SK-N-SH (cell line): ENCODE results near the gene ABHD1. TPM values are rescaled to one million over a fixed set of nuclear protein-coding genes. Genes with fewer than 3 reads are reported as not detected.

ENCODE experiments used
- CTCF ChIA-PET: fragments of 300-600, 350-600 bp; formaldehyde crosslinking; extraction: SDS; loops from one replicate; lab custom pipeline; 2021; lab: Yijun Ruan, JAX
- POLR2A ChIA-PET: fragments of 350-600 bp; sonication (Branson Sonifier 250); formaldehyde crosslinking; extraction: SDS; loops from one replicate; lab custom pipeline; 2020; ENCODE audit warnings: antibody characterized with exemption, inconsistent platforms; lab: Yijun Ruan, JAX
- DNase-seq: peaks from one replicate; pipeline ENCODE4 v3.0.0; 2012
- H2AFZ ChIP-seq: fragments of 200-600 bp; sonication (generic); 2 replicates; pipeline ENCODE4 v1.8.1; 2016; ENCODE audit warnings: antibody characterized with exemption, mild to moderate bottlenecking, low read depth
- H3F3A ChIP-seq: fragments of 200-600 bp; sonication (generic); replicated peaks from 2 replicates; pipeline ENCODE3; 2016; ENCODE audit warnings: antibody characterized with exemption, mild to moderate bottlenecking; ENCODE audit not compliant: insufficient read depth
- H3K27ac ChIP-seq, 2 experiments: fragments of 200-500 bp in 1 of 2; fragments of 200-600 bp in 1 of 2; sonication (Bioruptor generic) in 1 of 2; sonication (generic), shearing (Covaris generic) in 1 of 2; 2 replicates each; pipeline versions ENCODE4 v1.5.1 to v1.6.1; 2014 to 2016; ENCODE audit warnings: low read depth in 2 of 2, inconsistent platforms in 1 of 2, low read length in 1 of 2, mild to moderate bottlenecking in 1 of 2, mixed read lengths in 1 of 2
- H3K27me3 ChIP-seq: fragments of 200-600 bp; sonication (generic), shearing (Covaris generic); 2 replicates; pipeline ENCODE4 v1.6.1; 2016; ENCODE audit warnings: mixed run types; ENCODE audit not compliant: insufficient read depth
- H3K36me3 ChIP-seq, 2 experiments: fragments of 200-500 bp in 1 of 2; fragments of 200-600 bp in 1 of 2; sonication (Bioruptor generic) in 1 of 2; sonication (generic) in 1 of 2; replicated peaks in 1 of 2; 2 replicates each; pipeline versions ENCODE3 to v1.5.1; 2014 to 2016; ENCODE audit warnings: low read length in 1 of 2, mild to moderate bottlenecking in 1 of 2; ENCODE audit not compliant: insufficient read depth in 2 of 2, control insufficient read depth in 1 of 2
- H3K4me1 ChIP-seq, 2 experiments: fragments of 200-500 bp in 1 of 2; fragments of 200-600 bp in 1 of 2; sonication (Bioruptor generic) in 1 of 2; sonication (generic), shearing (Covaris generic) in 1 of 2; 2 replicates each; pipeline versions ENCODE4 v1.5.1 to v1.6.1; 2014 to 2016; ENCODE audit warnings: low read depth in 1 of 2, low read length in 1 of 2, mixed run types in 1 of 2; ENCODE audit not compliant: insufficient read depth in 2 of 2, control insufficient read depth in 1 of 2
- H3K4me2 ChIP-seq: fragments of 200-600 bp; sonication (generic), shearing (Covaris generic); 2 replicates; pipeline ENCODE4 v1.6.1; 2017; ENCODE audit warnings: mixed run types
- H3K4me3 ChIP-seq, 2 experiments: fragments of 200-500 bp in 1 of 2; fragments of 200-600 bp in 1 of 2; sonication (Bioruptor generic) in 1 of 2; sonication (generic), shearing (Covaris generic) in 1 of 2; 2 replicates each; pipeline versions ENCODE4 v1.5.1 to v1.8.1; 2014 to 2016; ENCODE audit warnings: low read depth in 2 of 2, inconsistent platforms in 1 of 2, low read length in 1 of 2, mild to moderate bottlenecking in 1 of 2, mixed read lengths in 1 of 2, moderate library complexity in 1 of 2
- H3K79me2 ChIP-seq: fragments of 200-600 bp; sonication (generic); 2 replicates; pipeline ENCODE4 v1.8.1; 2017; ENCODE audit warnings: mild to moderate bottlenecking; ENCODE audit not compliant: insufficient read depth
- H3K9ac ChIP-seq: fragments of 200-600 bp; sonication (generic); 2 replicates; pipeline ENCODE4 v1.6.1; 2017; ENCODE audit warnings: mixed run types
- H3K9me2 ChIP-seq: fragments of 200-600 bp; sonication (generic); 2 replicates; pipeline ENCODE4 v1.6.1; 2017; ENCODE audit warnings: mixed run types
- H3K9me3 ChIP-seq: fragments of 200-600 bp; sonication (generic); 2 replicates; pipeline ENCODE4 v1.6.1; 2017; ENCODE audit warnings: mixed run types, mild to moderate bottlenecking, moderate library complexity
- H4K20me1 ChIP-seq: fragments of 200-600 bp; sonication (generic); 2 replicates; pipeline ENCODE4 v1.6.1; 2017; ENCODE audit warnings: mild to moderate bottlenecking, mixed run types; ENCODE audit not compliant: insufficient read depth
- CHD2 ChIP-seq: fragments of 150-350 bp; IDR thresholded peaks from 2 replicates; pipeline ENCODE4 v1.6.1; 2018; ENCODE audit warnings: low read length; ENCODE audit not compliant: partially characterized antibody
- EP300 ChIP-seq, 2 experiments: IDR thresholded peaks; 2 replicates each; pipeline versions ENCODE4 v1.4.0 to v1.6.1; 2012; ENCODE audit warnings: borderline replicate concordance in 1 of 2, low read depth in 1 of 2, low read length in 1 of 2
- FOXM1 ChIP-seq: IDR thresholded peaks from 2 replicates; pipeline ENCODE4 v1.4.0; 2012; ENCODE audit warnings: low read depth, mild to moderate bottlenecking
- MXI1 ChIP-seq: IDR thresholded peaks from 2 replicates; pipeline ENCODE4 v1.6.1; 2012; ENCODE audit warnings: mild to moderate bottlenecking, low read depth, low read length, improper control_type of control experiment
- RAD21 ChIP-seq: IDR thresholded peaks from 2 replicates; pipeline ENCODE4 v1.6.1; 2012; ENCODE audit warnings: mild to moderate bottlenecking, low read length
- SMC3 ChIP-seq: IDR thresholded peaks from 2 replicates; pipeline ENCODE4 v1.6.1; 2012; ENCODE audit warnings: low read depth, low read length, improper control_type of control experiment
- TCF12 ChIP-seq: IDR thresholded peaks from 2 replicates; pipeline ENCODE4 v1.4.0; 2012
- ZBTB33 ChIP-seq: IDR thresholded peaks from 2 replicates; pipeline ENCODE4 v1.4.0; 2012; ENCODE audit warnings: low read depth, borderline replicate concordance
- WGBS: methylation state at CpG from one replicate; pipeline ENCODE4 v1.1.6; 2017; ENCODE audit warnings: low lambda C conversion rate; 5-methylcytosine and 5-hydroxymethylcytosine counted together
- polyA plus RNA-seq, 3 experiments: library from polyadenylated mRNA; depleted of rRNA; stranded (reverse); fragments of >200 nt; gene quantifications; 2 replicates each; pipeline ENCODE4 v1.2.3, GENCODE V29; 2012

The ABHD1 gene
- polyA plus RNA-seq, 1 of the 3 experiments (the other 2 are of a cell fraction) = 3.3 TPM

GRCh38 chr2:27086724-27087593 lies 36.7 kb upstream of the ABHD1 start, which contains the start of gene KHK:
TSS of gene KHK (plus strand) at chr2:27086772. CDS start at chr2:27087260, 488 bp downstream.
- Histone ChIP-seq H3K9ac (peak within 1 kb of the TSS; percentile 61), H3K27me3 (no peaks in the 10 kb centered on the region), H3K9me2 (no peaks in the 10 kb centered on the region), H4K20me1 (peaks cover 10% of the 10 kb centered on the region; the same call in 1 of the 2 replicates), H3K4me1 (peaks cover 6 to 38% of the 10 kb centered on the region in 2 experiments; a peak in 3 of 4 replicates), H3K27ac (peak within 1 kb of the TSS; percentile 37 to 89; a peak in 3 of 4 replicates), H3K79me2 (peaks cover under 1% of the 10 kb centered on the region; the same call in 1 of the 2 replicates), H2AFZ (peak within 1 kb of the TSS; percentile 74; the same call in 1 of the 2 replicates), H3F3A (peaks cover 7% of the 10 kb centered on the region), H3K36me3 (peaks cover 4 to 31% of the 10 kb centered on the region in 2 experiments), H3K4me3 (peak within 1 kb of the TSS; percentile 65 to 75), H3K9me3 (no peaks in the 10 kb centered on the region), H3K4me2 (peak within 1 kb of the TSS; percentile 89)
- peak; percentile 90 for DNase-seq
- 20% methylated on average over 34 of the region's 54 CpGs for WGBS
- ChIA-PET POLR2A (interaction anchor here (0.7 to 4.8 kb wide), 18 partner anchors 8 to 238 kb away, joined by 3 to 36 read pairs (median 4); partner anchors contain the start of genes ABHD1, AGBL5, EMILIN1 and OST4), CTCF (interaction anchor here (0.6 to 14.6 kb wide), 32 partner anchors 8 to 289 kb away, joined by 3 to 227 read pairs (median 4); partner anchors contain the start of genes ABHD1, AGBL5, OST4 and TMEM214)
- TF ChIP-seq SMC3 = no peak
- TF ChIP-seq MXI1 = peak; percentile 59

GRCh38 chr2:27087823-27088410 lies 35.7 kb upstream of the ABHD1 start:
- H3K4me3 ChIP-seq = peak overlapping the region in 1 of 2 experiments; percentile 75; a peak in 1 of 4 replicates
- H3K4me1 ChIP-seq = peaks cover 6 to 32% of the 10 kb centered on the region in 2 experiments; a peak in 3 of 4 replicates
- ChIA-PET CTCF (interaction anchor here (0.6 to 14.6 kb wide), 26 partner anchors 9 to 288 kb away, joined by 3 to 227 read pairs (median 3); partner anchors contain the start of genes AGBL5 and OST4), POLR2A (interaction anchor here (0.6 to 4.8 kb wide), 14 partner anchors 9 to 215 kb away, joined by 3 to 36 read pairs (median 4); partner anchors contain the start of genes AGBL5, EMILIN1, OST4 and PREB)
- H3K9me2 ChIP-seq = no peaks in the 10 kb centered on the region
- no peak overlapping the region for H3K27ac ChIP-seq
- TF ChIP-seq EP300 (IDR thresholded peaks at IDR 0.05; ENCODE audit: borderline replicate concordance in 1 of 2, low read depth in 1 of 2, low read length in 1 of 2) (no peak), RAD21 (no peak)
- H3K9me3 ChIP-seq = no peaks in the 10 kb centered on the region
- H3F3A ChIP-seq = peaks cover 7% of the 10 kb centered on the region
- H3K79me2 ChIP-seq = no peaks in the 10 kb centered on the region
- 0 out of 2 replicates have a peak overlapping the region, but pooled peaks have one; percentile 89 for H3K4me2 ChIP-seq
- H3K27me3 ChIP-seq = no peaks in the 10 kb centered on the region
- peaks cover 8% of the 10 kb centered on the region; the same call in 1 of the 2 replicates for H4K20me1 ChIP-seq
- DNase-seq = no peak
- WGBS = 86% methylated on average over 5 of the region's 5 CpGs
- no peak overlapping the region for H3K9ac ChIP-seq
- no peak overlapping the region for H2AFZ ChIP-seq
- H3K36me3 ChIP-seq = peaks cover 0 to 22% of the 10 kb centered on the region in 2 experiments

GRCh38 chr2:27088634-27089033 lies 35.0 kb upstream of the ABHD1 start:
- peaks cover 3% of the 10 kb centered on the region; the same call in 1 of the 2 replicates for H4K20me1 ChIP-seq
- H3K9me3 ChIP-seq = no peaks in the 10 kb centered on the region
- H3K27ac ChIP-seq = no peak overlapping the region
- H3K9ac ChIP-seq = no peak overlapping the region
- peaks cover 7% of the 10 kb centered on the region for H3F3A ChIP-seq
- POLR2A ChIA-PET = interaction anchor here (1.0 to 2.6 kb wide), 4 partner anchors 10 to 103 kb away, joined by 3 to 18 read pairs (median 7); partner anchors contain the start of genes EMILIN1 and OST4
- H3K36me3 ChIP-seq = peaks cover 0 to 15% of the 10 kb centered on the region in 2 experiments
- no peak overlapping the region for H2AFZ ChIP-seq
- no peak for DNase-seq
- CTCF ChIA-PET = interaction anchor here (0.6 to 14.6 kb wide), 14 partner anchors 9 to 243 kb away, joined by 3 to 227 read pairs (median 15); partner anchors contain the start of genes AGBL5 and OST4
- no peak overlapping the region for H3K4me3 ChIP-seq
- TF ChIP-seq ZBTB33 (no peak), CHD2 (no peak), SMC3 (no peak), FOXM1 (no peak), TCF12 (no peak)
- no peaks in the 10 kb centered on the region for H3K79me2 ChIP-seq
- no peaks in the 10 kb centered on the region for H3K9me2 ChIP-seq
- 91% methylated on average over 6 of the region's 6 CpGs for WGBS
- peaks cover 6 to 32% of the 10 kb centered on the region in 2 experiments; a peak in 3 of 4 replicates for H3K4me1 ChIP-seq
- no peaks in the 10 kb centered on the region for H3K27me3 ChIP-seq
- H3K4me2 ChIP-seq = no peak overlapping the region
